ENCODE data around the gene ZFP92.
"Not testable (repeated sequence)": the region's sequence is repeated elsewhere in the genome, so short reads cannot be mapped to it uniquely, and the experiment has no call there.

ZFP92 gene

DNA sequence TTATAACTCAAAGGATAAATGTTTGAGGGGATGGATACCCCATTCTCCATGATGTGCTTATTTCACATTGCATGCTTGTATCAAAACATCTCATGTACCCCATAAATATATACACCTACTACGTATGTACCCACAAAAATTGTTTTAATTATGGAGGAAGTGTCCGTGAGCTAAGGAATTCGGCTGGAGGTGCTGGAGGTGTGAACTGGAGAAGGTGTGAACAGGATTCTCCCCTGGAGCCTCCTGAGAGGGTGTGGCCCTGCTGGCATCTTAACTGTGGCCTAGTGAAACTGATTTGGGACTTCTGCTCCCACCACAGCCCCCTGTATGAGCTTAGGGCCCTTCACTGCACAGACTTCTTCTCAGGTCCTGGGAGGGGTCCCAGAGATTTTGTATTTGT, 33.5 kb upstream of the ZFP92 start:
- Histone ChIP-seq H3K27ac (ENCODE audit: low read depth, low read length) (no peak overlapping the region), H3K36me3 (ENCODE audit: control insufficient read depth in 1 of 2, insufficient read depth in 2 of 2, low read length in 2 of 2) (no peaks in the 10 kb centered on the region), H3K9ac (ENCODE audit: low read depth in 1 of 2, low read length in 2 of 2) (no peak overlapping the region), H3K4me3 (ENCODE audit: low read depth in 1 of 2, low read length in 2 of 2) (no peak overlapping the region), H3K27me3 (ENCODE audit: control insufficient read depth in 1 of 2, insufficient read depth in 2 of 2, low read length in 2 of 2) (no peaks in the 10 kb centered on the region), H3K4me1 (ENCODE audit: control insufficient read depth in 1 of 2, insufficient read depth in 2 of 2, low read length in 2 of 2) (peaks cover 0 to 3% of the 10 kb centered on the region in 2 donors), H3K9me3 (ENCODE audit: control insufficient read depth in 1 of 2, low read length in 2 of 2) (no peaks in the 10 kb centered on the region)

DNA sequence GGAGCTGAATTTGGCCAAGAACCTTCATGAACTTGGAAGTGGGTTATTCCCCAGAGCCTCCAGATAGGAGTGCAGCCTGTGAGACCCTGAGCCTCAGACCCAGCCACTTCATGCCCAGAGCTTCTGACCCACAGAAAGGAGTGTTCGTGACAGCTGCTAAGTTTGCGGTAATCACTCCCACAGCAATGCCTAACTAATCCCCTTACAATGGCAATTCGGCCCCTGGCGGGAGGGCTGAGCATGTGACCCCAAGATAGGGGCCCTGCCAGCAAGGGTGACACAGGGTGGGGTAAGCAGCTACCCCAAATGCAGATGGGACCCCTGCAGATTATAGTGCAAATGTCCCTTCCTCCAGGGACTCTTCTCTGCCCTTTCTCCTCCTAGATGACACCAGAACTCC, 32.7 kb upstream of the ZFP92 start:
- Histone ChIP-seq H3K36me3 (ENCODE audit: control insufficient read depth in 1 of 2, insufficient read depth in 2 of 2, low read length in 2 of 2) (no peaks in the 10 kb centered on the region), H3K9ac (ENCODE audit: low read depth in 1 of 2, low read length in 2 of 2) (no peak overlapping the region), H3K4me1 (ENCODE audit: control insufficient read depth in 1 of 2, insufficient read depth in 2 of 2, low read length in 2 of 2) (peaks cover 0 to 3% of the 10 kb centered on the region in 2 donors), H3K4me3 (ENCODE audit: low read depth in 1 of 2, low read length in 2 of 2) (no peak overlapping the region), H3K27me3 (ENCODE audit: control insufficient read depth in 1 of 2, insufficient read depth in 2 of 2, low read length in 2 of 2) (no peaks in the 10 kb centered on the region), H3K9me3 (ENCODE audit: control insufficient read depth in 1 of 2, low read length in 2 of 2) (no peaks in the 10 kb centered on the region), H3K27ac (ENCODE audit: low read depth, low read length) (no peak overlapping the region)

DNA sequence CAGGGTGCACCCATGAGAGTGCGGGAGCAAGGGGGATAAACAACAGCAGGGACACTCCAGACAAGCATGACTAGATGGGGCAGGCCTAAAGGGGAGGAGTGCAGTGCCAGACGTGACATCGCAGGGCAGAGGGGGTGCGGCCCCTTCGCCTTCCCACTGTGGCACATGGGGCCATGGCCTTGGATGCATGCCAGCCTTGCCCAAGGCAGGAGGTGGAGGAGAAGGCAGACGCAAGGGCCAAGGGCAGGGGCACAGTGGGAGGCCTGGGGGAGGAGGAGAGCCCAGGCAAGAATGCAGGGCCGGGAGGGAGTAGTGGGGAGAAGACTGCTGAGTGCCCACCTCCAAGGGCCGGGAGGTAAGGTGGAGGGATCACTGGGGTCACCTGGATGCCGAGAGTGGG, 31.8 kb upstream of the ZFP92 start:
- no peaks in the 10 kb centered on the region for H3K27me3 ChIP-seq (ENCODE audit: control insufficient read depth in 1 of 2, insufficient read depth in 2 of 2, low read length in 2 of 2)
- no peak overlapping the region for H3K27ac ChIP-seq (ENCODE audit: low read depth, low read length)
- no peaks in the 10 kb centered on the region for H3K9me3 ChIP-seq (ENCODE audit: control insufficient read depth in 1 of 2, low read length in 2 of 2)
- H3K4me3 ChIP-seq (ENCODE audit: low read depth in 1 of 2, low read length in 2 of 2) = no peak overlapping the region
- H3K9ac ChIP-seq (ENCODE audit: low read depth in 1 of 2, low read length in 2 of 2) = no peak overlapping the region
- H3K36me3 ChIP-seq (ENCODE audit: control insufficient read depth in 1 of 2, insufficient read depth in 2 of 2, low read length in 2 of 2) = no peaks in the 10 kb centered on the region
- H3K4me1 ChIP-seq (ENCODE audit: control insufficient read depth in 1 of 2, insufficient read depth in 2 of 2, low read length in 2 of 2) = peaks cover 0 to 3% of the 10 kb centered on the region in 2 donors

DNA sequence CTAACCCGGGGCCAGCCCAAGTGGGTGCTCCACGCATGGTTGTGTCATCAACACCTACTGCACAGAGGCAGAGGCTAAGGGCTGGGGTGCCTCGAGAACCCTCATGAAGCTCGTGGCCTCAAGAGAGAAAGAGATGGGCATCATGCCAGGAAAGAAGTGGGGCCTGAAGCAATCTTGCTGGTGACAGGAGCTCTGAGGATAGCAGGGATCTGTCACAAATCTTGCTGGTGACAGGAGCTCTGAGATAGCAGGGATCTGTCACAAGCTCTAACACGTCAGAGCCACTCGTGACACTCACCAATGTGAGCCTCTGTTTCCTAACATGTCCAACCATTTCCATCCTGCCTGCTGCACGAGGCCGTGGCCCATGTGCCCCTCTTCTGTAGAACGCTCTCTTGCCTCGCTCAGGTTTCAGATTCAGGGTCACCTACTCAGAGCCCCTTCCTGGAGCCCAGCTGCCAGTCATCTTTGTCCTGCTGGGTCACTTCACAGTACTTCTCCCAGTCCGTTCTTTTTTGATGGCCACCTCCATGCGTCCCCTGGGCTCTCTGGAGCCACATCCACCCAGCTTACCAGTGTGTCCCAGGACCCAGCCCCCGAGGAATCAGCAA, 31.2 kb upstream of the ZFP92 start:
- no peaks in the 10 kb centered on the region for H3K36me3 ChIP-seq (ENCODE audit: control insufficient read depth in 1 of 2, insufficient read depth in 2 of 2, low read length in 2 of 2)
- peaks cover 0 to 3% of the 10 kb centered on the region in 2 donors for H3K4me1 ChIP-seq (ENCODE audit: control insufficient read depth in 1 of 2, insufficient read depth in 2 of 2, low read length in 2 of 2)
- H3K9ac ChIP-seq (ENCODE audit: low read depth in 1 of 2, low read length in 2 of 2) = no peak overlapping the region
- no peak overlapping the region for H3K27ac ChIP-seq (ENCODE audit: low read depth, low read length)
- H3K9me3 ChIP-seq (ENCODE audit: control insufficient read depth in 1 of 2, low read length in 2 of 2) = no peaks in the 10 kb centered on the region
- H3K27me3 ChIP-seq (ENCODE audit: control insufficient read depth in 1 of 2, insufficient read depth in 2 of 2, low read length in 2 of 2) = no peaks in the 10 kb centered on the region
- no peak overlapping the region for H3K4me3 ChIP-seq (ENCODE audit: low read depth in 1 of 2, low read length in 2 of 2)

DNA sequence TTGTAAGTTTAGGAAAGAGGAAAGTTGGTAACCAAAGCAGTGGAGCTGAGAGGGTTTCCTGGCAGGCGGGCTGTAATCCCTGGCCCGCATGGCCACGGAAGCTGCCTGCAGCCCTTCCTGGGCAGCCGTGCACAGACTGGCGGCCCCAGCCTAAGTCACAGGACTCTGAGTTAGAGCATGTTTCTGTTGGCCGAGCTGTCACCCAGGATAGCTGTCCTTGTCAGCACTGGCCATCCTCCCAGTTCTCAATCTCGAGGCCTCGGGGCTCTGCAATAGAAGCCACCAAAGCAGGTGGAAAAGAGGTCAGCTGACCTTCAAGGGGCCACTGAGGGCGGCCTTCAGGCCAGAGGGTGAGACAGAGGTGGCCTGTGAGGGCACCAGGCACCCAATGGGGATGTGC, 30.6 kb upstream of the ZFP92 start:
- no peaks in the 10 kb centered on the region for H3K36me3 ChIP-seq (ENCODE audit: control insufficient read depth in 1 of 2, insufficient read depth in 2 of 2, low read length in 2 of 2)
- H3K4me1 ChIP-seq (ENCODE audit: control insufficient read depth in 1 of 2, insufficient read depth in 2 of 2, low read length in 2 of 2) = peaks cover 0 to 3% of the 10 kb centered on the region in 2 donors
- H3K4me3 ChIP-seq (ENCODE audit: low read depth in 1 of 2, low read length in 2 of 2) = no peak overlapping the region
- H3K27ac ChIP-seq (ENCODE audit: low read depth, low read length) = no peak overlapping the region
- no peaks in the 10 kb centered on the region for H3K27me3 ChIP-seq (ENCODE audit: control insufficient read depth in 1 of 2, insufficient read depth in 2 of 2, low read length in 2 of 2)
- no peaks in the 10 kb centered on the region for H3K9me3 ChIP-seq (ENCODE audit: control insufficient read depth in 1 of 2, low read length in 2 of 2)
- H3K9ac ChIP-seq (ENCODE audit: low read depth in 1 of 2, low read length in 2 of 2) = no peak overlapping the region

DNA sequence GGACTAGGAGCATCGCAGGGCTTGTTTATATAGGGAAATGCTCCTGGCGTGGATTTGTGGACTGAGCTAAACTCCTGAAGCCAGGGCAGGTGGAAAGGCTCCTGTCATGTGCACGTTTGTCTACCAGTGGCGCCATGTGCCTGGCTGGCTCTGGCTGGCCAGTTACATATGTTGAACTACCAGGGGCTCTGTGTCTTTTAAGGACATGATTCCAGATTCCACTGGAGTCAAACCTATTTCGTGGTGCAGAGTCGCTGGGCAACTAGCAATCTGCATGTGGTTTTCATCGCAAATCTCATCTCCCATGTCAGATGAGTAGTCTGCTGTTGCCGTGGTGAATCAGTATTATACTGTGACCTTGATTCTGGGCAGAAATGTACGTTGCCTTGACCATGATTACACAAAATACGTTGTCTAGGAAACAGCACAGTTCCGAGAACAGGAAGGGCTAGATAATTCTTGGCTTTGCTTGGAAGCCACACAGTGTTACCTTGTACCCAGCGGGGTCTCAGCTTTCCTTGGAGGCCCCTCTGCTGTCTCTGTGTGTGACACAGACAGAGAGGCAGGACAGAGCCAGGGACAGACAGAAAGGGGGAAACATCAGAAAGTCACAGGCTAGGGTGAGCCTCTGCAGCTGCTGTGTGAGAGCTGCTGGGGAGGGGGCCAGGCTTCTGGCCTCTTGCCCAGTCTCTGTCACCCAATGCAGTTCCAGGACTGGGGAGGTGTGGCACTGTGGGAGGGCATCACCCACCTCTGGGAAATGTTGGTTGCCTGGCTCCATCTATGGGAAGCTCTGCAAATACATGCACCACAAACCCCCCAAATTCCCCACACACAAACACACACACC, 29.4 kb upstream of the ZFP92 start:
- H3K9me3 ChIP-seq (ENCODE audit: control insufficient read depth in 1 of 2, low read length in 2 of 2) = no peaks in the 10 kb centered on the region
- no peaks in the 10 kb centered on the region for H3K27me3 ChIP-seq (ENCODE audit: control insufficient read depth in 1 of 2, insufficient read depth in 2 of 2, low read length in 2 of 2)
- H3K36me3 ChIP-seq (ENCODE audit: control insufficient read depth in 1 of 2, insufficient read depth in 2 of 2, low read length in 2 of 2) = no peaks in the 10 kb centered on the region
- no peak overlapping the region for H3K27ac ChIP-seq (ENCODE audit: low read depth, low read length)
- no peak overlapping the region for H3K4me3 ChIP-seq (ENCODE audit: low read depth in 1 of 2, low read length in 2 of 2)
- H3K4me1 ChIP-seq (ENCODE audit: control insufficient read depth in 1 of 2, insufficient read depth in 2 of 2, low read length in 2 of 2) = peaks cover 0 to 3% of the 10 kb centered on the region in 2 donors
- H3K9ac ChIP-seq (ENCODE audit: low read depth in 1 of 2, low read length in 2 of 2) = no peak overlapping the region

DNA sequence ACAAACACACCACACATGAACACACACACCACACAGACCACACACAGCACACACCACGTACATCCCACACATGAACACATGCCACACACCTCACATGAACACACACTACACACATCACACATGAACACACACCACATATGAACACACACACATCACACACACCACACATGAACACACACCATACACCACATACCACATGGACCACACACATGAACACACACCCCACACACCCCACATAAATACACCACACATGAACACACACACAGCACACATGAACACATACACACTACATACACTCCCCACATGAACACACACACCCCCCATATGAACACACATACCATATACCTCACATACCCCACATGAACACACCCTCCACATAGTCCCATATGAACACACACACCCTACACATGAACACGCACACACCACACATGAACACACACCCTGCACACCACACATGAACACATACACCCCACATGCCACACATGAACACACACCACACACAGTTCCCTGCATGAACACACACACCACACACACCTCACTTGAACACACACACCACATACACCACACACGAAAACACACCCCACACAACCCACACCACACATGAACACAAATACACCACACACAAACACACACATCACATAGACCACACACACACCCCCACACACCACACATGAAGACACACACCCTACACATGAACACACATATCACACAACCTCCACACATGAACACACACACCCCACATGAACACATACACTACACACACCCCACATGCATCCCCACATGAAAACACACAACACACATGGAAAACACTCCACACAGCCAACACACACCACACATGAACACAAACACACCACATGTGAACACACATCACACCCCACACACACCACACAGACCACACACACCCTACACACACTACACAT, 28.4 kb upstream of the ZFP92 start:
- H3K4me3 ChIP-seq (ENCODE audit: low read depth in 1 of 2, low read length in 2 of 2) = no peak overlapping the region
- H3K36me3 ChIP-seq (ENCODE audit: control insufficient read depth in 1 of 2, insufficient read depth in 2 of 2, low read length in 2 of 2) = no peaks in the 10 kb centered on the region
- H3K4me1 ChIP-seq (ENCODE audit: control insufficient read depth in 1 of 2, insufficient read depth in 2 of 2, low read length in 2 of 2) = peaks cover 0 to 3% of the 10 kb centered on the region in 2 donors
- H3K9ac ChIP-seq (ENCODE audit: low read depth in 1 of 2, low read length in 2 of 2) = no peak overlapping the region
- no peak overlapping the region for H3K27ac ChIP-seq (ENCODE audit: low read depth, low read length)
- H3K9me3 ChIP-seq (ENCODE audit: control insufficient read depth in 1 of 2, low read length in 2 of 2) = no peaks in the 10 kb centered on the region
- no peaks in the 10 kb centered on the region for H3K27me3 ChIP-seq (ENCODE audit: control insufficient read depth in 1 of 2, insufficient read depth in 2 of 2, low read length in 2 of 2)

DNA sequence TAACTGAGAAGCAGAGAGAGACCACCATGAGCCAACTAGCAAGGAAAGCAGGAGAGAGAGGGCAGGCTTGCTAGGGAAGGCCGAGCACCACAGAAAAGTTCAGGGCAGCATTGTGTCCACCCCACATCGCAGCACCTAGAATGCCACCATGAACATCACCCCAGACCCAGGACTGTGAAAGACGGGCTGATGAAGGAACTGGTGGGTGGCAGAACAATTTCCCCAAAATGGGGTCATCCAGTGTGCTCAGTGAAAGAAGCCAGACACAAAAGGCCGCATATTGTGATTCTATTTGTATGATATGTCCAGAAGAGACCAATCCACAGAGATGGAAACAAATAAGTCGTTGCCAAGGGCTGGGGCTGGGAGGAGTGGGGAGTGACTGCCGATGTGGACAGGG, 26.9 kb upstream of the ZFP92 start:
- Histone ChIP-seq H3K4me3 (ENCODE audit: low read depth in 1 of 2, low read length in 2 of 2) (no peak overlapping the region), H3K27ac (ENCODE audit: low read depth, low read length) (no peak overlapping the region), H3K9me3 (ENCODE audit: control insufficient read depth in 1 of 2, low read length in 2 of 2) (no peaks in the 10 kb centered on the region), H3K27me3 (ENCODE audit: control insufficient read depth in 1 of 2, insufficient read depth in 2 of 2, low read length in 2 of 2) (no peaks in the 10 kb centered on the region), H3K4me1 (ENCODE audit: control insufficient read depth in 1 of 2, insufficient read depth in 2 of 2, low read length in 2 of 2) (peaks cover 0 to 3% of the 10 kb centered on the region in 2 donors), H3K9ac (ENCODE audit: low read depth in 1 of 2, low read length in 2 of 2) (no peak overlapping the region), H3K36me3 (ENCODE audit: control insufficient read depth in 1 of 2, insufficient read depth in 2 of 2, low read length in 2 of 2) (no peaks in the 10 kb centered on the region)

DNA sequence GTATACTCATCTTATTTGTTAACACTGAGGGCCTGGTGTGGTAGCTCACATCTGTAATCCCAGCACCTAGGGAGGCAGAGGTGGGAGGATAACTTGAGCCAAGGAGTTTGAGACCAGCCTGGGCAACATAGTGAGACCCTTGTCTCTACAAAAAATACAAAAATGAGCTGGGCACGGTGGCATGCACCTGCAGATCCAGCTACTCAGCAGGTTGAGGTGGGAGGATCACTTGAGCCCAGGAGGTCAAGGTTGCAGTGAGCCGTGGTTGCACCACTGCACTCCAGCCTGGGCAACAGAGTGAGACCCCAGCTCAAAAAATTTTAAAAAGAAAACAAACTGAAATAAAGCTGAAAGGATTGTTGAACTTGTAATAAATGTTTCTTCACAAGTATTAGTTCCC, 26.3 kb upstream of the ZFP92 start:
- H3K9ac ChIP-seq (ENCODE audit: low read depth in 1 of 2, low read length in 2 of 2); H3K27ac ChIP-seq (ENCODE audit: low read depth, low read length); H3K4me3 ChIP-seq (ENCODE audit: low read depth in 1 of 2, low read length in 2 of 2); H3K9me3 ChIP-seq (ENCODE audit: control insufficient read depth in 1 of 2, low read length in 2 of 2); H3K27me3 ChIP-seq (ENCODE audit: control insufficient read depth in 1 of 2, insufficient read depth in 2 of 2, low read length in 2 of 2); H3K4me1 ChIP-seq (ENCODE audit: control insufficient read depth in 1 of 2, insufficient read depth in 2 of 2, low read length in 2 of 2); H3K36me3 ChIP-seq (ENCODE audit: control insufficient read depth in 1 of 2, insufficient read depth in 2 of 2, low read length in 2 of 2): not testable (repeated sequence)

DNA sequence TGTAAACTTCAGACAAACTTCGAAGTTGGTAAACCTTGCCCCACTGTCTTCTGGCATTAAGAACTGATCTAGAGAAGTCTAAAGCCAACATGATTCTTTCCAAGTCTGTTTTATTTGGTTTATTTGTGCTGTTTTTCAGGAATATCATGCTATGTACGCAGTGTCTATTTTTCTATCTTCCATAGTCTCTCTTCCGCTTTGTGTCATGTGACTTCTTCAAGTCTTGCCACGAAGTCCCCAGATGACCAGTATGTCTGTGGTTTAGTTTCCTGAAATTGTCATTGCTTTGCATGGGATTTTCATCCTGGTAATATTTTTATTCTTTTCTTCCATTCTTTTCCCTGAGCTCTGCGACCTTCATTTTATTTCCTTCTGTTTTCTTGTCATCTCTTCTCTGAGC, 25.2 kb upstream of the ZFP92 start:
- Histone ChIP-seq H3K4me3 (ENCODE audit: low read depth in 1 of 2, low read length in 2 of 2) (no peak overlapping the region), H3K36me3 (ENCODE audit: control insufficient read depth in 1 of 2, insufficient read depth in 2 of 2, low read length in 2 of 2) (no peaks in the 10 kb centered on the region), H3K27ac (ENCODE audit: low read depth, low read length) (no peak overlapping the region), H3K9ac (ENCODE audit: low read depth in 1 of 2, low read length in 2 of 2) (no peak overlapping the region), H3K27me3 (ENCODE audit: control insufficient read depth in 1 of 2, insufficient read depth in 2 of 2, low read length in 2 of 2) (no peaks in the 10 kb centered on the region), H3K4me1 (ENCODE audit: control insufficient read depth in 1 of 2, insufficient read depth in 2 of 2, low read length in 2 of 2) (peaks cover 0 to 3% of the 10 kb centered on the region in 2 donors), H3K9me3 (ENCODE audit: control insufficient read depth in 1 of 2, low read length in 2 of 2) (no peaks in the 10 kb centered on the region)

Data from duodenal mucosa (tissue), 2 donors.